Cerebellar cortex (tissue), 1 donor: Measurements from ENCODE around the gene USP22.

Experiments used
- DNase-seq: peaks from one replicate; pipeline ENCODE4 v3.0.0-alpha.2; 2015; ENCODE audit warnings: low spot score

USP22 gene

DNA sequence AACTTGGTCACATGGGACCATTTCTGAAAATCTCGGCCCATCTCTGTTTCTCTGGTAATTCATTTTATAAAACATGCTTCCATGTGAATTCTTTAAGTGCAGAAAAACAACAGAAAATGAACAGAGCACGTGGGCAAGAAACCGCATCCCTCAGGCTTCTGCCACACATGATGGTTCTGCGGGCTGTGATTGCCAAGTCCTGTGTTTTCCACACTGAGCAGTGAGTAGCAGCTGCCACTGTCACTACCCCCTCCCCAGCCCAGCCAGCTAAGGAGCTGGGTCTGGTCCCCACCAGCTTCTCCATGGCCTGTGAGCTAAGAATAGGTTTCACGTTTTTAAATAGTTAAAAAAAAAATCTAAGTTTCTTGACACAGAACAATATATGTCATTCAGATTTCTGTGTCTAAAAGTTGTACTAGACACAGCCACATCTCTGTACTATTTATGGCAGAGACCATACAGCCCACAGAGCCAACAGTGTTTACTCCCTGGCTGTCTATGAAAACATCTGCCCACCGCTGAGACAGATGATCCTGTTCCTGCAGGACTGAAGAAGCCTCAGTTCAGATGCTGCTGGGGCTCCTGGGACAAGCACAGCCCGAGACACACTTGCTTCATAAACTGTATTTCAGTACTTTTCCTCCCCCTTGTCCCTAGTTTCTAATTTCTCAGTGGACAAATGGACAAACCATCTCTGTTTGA, 41.5 kb downstream of the USP22 start:
- DNase-seq = peak; percentile 29

DNA sequence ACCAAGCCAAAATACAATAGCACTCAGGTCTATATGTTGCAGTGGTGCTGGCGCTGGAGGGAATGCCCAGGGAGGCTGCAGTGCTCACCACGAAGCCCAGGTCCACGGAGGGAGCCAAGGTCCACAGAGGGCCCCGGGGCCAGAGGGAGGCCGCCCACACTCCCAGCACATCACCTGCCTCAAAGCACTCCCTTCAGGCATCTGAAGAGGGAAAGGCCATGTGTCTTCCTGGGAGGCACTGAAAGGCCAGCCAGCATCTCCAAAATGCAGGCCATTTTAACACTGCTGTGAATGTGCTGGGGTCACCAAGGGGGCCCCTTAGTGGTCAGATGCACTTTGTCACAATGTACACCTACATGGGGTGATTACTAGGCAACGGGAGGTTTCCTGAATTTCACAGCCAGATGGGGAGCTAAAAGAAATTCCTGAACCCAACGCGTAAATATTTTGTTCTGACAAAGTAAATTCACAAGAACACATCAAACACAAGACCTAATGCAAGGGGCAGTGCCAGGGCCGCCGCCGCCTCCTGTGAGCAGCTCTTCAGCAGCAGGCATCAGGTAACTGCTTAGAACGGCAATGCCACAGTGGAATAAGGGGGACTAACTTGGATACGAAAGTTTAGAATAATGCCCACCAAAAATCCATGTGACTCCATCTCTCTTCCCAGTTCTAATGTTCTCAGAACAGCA, 42.8 kb downstream of the USP22 start:
- DNase-seq = peak; percentile 25

- DNase-seq = peak; percentile 46
Observed at GRCh38 chr17:20999044-20999573, 43.7 kb downstream of the USP22 start.

DNA sequence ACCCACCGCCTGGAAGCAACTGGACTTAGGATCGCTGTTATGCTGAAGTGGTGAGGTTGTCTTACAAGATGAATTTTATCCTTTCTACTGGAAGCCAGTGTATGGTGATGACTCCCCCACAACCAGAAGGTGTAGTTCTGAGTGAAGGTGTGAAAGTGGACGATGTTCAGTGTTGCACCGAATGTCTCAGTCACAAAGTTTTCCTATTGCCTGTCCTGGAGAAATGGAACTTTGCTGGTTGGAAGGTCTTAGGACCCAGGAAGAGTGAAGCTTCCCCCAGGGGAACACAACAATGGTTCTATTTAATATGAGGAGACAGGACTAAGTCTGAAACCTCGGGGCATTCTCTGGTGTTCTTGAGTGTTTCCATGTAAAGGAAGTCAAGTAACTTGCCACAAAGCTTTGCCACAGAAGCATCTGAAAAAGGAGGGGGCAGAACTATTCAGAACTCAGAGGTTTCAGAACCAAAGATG, 44.2 kb downstream of the USP22 start:
- DNase-seq = peak; percentile 52

- no peak for DNase-seq
Observed at GRCh38 chr17:20997711-20998570, 44.9 kb downstream of the USP22 start.

- DNase-seq = no peak
Observed at GRCh38 chr17:20996724-20997615, 45.8 kb downstream of the USP22 start.

DNA sequence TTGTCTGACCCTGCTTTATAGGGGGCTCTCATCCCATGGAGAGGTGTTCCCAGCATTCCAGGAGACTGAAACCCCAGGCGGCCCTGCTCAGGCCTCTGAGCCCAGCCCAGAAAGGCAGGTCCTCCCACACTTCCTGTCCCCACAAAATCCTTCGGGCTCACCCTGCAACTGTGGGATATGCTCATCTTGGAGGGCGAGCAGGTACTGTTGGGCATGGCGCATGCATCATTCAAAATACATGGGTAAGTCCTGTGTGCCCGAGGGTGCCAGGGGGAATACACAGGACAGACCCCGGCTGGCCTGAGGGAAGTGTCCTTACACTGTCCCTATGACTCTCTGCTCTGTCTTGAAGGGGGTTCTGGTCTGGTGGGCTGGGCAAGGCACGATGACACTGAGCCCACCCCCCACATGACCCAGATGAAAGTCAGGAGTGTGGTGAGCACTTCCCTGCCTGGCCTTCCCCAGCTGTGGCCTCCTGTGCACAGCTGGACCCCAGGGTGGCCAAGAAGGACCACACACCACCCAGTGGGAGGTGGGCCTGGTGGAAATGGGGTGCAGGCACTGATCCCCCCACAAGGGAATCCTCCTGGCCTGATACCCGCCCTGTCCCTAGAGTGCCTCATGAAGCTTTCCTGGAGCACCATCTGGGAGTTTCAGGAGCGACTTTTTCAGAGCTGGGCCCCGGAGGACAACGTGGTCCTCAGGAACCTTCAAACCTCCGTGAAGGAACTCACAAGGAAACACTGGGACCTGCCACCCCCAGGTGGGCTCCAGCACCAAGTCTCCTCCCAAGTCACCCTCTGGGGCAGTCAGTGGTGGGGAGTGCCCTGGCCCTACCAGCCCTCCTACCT, 46.7 kb downstream of the USP22 start:
- no peak for DNase-seq

GRCh38 chr17:20995164-20995872, 47.5 kb downstream of the USP22 start:
- DNase-seq = no peak

DNA sequence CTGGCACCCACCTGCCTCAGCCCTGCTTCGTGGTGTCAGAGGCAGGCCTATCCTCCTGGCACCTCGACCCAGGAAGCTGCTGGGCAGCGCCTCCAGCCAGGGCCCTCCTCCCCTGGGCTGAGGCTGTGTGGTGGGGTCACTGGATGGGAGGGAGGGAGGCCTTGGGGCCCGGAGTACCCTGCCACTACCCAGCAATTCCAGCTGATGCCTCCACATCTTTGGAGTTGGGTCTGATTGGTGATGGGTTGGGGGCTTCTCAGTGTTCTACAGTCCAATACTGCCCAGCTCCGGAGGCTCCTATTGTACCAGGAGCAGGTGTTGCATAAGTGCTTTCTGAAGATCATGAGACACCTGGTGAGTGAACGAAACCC, 48.0 kb downstream of the USP22 start:
- DNase-seq = no peak

DNA sequence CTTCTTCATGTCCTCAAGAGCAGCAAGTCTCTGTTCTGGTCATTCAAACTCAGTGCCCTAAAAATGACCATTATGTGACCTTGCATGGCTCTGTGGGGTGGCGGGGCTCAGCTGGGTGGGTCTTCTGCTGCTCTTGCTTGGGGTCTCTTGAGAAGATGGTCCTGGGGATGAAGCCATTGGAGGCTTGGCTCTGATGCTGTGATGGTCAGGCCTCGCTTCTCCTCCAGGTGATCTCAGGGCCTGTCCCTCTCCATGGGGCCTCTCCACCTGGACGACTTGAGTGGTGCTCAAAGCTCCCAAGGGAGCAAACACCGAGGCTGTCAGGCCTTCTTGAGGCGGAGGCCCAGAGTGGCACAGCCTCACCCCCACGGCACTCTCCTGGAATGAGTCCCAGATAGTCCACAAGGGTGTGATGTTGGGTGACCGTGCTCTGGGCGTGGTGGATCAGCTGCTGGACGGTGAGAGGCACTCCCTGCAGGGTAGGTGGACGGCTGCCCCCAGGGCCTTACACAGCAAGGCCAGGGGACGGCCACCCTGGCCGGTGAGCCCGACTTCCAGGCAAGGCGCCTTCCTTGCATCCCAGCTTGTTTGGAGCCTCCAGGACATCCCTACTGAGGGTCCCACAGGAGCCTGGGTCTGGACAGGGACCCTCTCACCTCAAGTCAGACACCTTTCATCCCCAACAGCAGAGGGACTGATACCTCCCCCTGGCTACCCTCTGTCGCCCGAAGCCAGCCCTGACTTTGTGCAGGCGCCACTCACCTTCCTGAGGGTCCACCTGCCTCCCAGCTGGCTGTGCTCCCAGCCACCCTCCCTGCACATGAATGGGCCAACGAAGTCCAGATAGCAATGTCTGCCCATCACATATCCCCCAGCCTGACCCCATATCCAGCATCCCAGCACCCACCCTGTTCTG, 48.7 kb downstream of the USP22 start:
- no peak for DNase-seq

- DNase-seq = peak; percentile 75
Observed at GRCh38 chr17:20992987-20993862, 49.6 kb downstream of the USP22 start.

DNA sequence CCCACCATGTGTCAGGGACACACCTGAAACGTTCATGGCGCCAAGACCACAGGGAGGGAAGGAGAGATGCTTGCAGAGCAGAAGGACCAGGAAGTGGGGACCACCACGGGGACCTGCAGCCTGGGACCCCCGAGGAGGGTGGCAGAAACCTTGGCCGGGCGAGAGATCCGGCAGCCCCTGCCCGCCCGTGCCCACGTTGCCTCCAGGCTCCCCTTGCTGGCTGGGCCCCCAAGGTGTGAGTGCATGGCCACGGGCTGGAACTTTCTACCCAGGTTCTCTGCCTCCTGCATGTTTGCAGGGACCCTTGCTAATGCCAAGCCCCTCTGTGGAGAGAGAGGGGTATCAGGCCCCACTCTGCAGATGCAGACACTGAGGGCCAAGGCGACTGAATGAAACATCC, 50.4 kb downstream of the USP22 start:
- DNase-seq = no peak

- no peak for DNase-seq
Observed at GRCh38 chr17:20991276-20992037, 51.4 kb downstream of the USP22 start.

- no peak for DNase-seq
Observed at GRCh38 chr17:20989991-20990855, 52.6 kb downstream of the USP22 start.

- DNase-seq = no peak
Observed at GRCh38 chr17:20989481-20989880, 53.3 kb downstream of the USP22 start.

DNA sequence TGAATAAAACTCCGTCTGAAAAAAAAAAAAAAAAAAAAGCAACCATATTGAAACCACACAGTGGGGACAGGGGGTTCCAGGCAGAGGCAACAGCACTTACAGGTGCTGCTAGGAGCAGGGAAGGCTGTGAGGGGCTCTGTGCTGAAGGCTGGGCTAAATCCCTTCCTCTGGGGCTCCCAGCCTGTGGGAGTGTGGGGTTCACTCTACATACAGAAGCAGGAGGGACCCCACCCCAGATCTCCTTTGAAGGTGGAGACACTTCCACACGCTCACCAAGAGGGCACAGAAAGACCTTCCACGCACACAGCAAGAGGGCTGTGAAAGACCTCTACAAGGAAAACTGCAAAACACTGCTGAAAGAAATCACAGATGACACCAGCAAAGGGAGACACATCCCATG, 53.9 kb downstream of the USP22 start:
- no peak for DNase-seq
